ENCODE results near the gene PDX1.
A peak's percentile ranks its signal among the peaks of the same experiment; 100 is the strongest.

PDX1 gene

DNA sequence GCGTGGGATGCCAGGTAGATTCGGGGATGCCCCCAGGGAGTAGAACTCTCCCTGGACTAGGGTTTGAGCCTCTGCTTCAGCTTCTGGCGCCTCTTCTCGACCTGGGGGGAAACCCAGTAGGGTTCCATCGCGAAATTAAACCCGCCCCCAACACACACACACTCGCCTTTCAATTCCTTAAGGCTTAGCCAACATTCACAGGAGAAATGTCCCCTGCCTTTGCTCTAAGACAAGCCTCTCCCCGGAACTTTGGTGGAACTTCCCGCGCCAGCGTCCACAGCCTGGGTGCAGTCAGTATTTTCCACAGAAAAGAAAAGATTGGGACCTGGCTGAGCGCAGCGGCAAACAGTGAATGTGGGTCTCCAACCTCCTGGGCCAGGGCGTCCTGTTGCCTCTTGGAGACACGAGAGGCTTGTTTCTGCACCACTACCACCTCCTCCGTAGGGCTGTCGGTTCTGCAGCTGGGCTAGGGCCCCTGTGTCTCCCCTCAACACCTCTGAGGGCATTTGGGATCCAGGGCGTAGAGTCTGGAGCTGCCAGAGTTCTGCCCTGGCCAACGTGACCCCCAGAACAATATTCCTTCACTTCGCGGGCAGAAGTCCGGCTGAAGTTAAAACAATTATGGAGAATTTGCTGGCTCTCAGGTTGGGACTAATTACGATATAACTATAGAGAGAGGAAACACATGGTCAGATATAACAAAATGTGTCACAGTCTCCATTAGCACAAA, 3.2 kb downstream of the PDX1 start:
- DNase-seq (ENCODE audit: low spot score), result no peak

DNA sequence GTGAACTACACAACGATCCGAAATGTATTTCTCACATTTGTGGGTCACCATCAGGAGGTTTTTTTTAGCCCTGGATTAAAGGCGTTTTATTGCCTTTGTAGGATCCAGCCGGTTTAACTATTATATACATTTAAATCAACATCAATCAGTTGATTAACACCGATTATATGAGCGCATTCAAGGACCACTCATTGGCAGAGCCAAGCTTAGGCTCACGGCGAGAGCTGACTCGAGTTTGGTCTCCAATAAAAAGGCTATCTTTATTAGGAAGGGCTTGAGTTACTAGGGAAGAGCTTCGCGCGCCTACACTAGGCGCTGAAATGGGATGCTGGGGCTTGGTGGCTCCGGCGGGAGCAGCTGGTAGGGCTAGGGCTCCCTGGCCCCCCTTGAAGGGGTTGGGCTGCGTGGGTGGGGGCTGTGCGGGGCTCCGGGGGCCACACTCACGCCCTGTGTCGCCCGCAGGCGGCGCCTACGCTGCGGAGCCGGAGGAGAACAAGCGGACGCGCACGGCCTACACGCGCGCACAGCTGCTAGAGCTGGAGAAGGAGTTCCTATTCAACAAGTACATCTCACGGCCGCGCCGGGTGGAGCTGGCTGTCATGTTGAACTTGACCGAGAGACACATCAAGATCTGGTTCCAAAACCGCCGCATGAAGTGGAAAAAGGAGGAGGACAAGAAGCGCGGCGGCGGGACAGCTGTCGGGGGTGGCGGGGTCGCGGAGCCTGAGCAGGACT, 4.2 kb downstream of the PDX1 start:
- no peak for DNase-seq (ENCODE audit: low spot score)

DNA sequence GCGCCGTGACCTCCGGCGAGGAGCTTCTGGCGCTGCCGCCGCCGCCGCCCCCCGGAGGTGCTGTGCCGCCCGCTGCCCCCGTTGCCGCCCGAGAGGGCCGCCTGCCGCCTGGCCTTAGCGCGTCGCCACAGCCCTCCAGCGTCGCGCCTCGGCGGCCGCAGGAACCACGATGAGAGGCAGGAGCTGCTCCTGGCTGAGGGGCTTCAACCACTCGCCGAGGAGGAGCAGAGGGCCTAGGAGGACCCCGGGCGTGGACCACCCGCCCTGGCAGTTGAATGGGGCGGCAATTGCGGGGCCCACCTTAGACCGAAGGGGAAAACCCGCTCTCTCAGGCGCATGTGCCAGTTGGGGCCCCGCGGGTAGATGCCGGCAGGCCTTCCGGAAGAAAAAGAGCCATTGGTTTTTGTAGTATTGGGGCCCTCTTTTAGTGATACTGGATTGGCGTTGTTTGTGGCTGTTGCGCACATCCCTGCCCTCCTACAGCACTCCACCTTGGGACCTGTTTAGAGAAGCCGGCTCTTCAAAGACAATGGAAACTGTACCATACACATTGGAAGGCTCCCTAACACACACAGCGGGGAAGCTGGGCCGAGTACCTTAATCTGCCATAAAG, 4.8 kb downstream of the PDX1 start:
- no peak for DNase-seq (ENCODE audit: low spot score)

DNA sequence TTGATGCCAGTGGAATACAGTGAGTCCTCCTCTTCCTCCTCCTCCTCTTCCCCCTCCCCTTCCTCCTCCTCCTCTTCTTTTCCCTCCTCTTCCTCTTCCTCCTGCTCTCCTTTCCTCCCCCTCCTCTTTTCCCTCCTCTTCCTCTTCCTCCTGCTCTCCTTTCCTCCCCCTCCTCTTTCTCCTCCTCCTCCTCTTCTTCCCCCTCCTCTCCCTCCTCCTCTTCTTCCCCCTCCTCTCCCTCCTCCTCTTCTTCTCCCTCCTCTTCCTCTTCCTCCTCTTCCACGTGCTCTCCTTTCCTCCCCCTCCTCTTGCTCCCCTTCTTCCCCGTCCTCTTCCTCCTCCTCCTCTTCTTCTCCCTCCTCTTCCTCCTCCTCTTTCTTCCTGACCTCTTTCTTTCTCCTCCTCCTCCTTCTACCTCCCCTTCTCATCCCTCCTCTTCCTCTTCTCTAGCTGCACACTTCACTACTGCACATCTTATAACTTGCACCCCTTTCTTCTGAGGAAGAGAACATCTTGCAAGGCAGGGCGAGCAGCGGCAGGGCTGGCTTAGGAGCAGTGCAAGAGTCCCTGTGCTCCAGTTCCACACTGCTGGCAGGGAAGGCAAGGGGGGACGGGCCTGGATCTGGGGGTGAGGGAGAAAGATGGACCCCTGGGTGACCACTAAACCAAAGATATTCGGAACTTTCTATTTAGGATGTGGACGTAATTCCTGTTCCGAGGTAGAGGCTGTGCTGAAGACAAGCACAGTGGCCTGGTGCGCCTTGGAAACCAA, 5.6 kb downstream of the PDX1 start:
- no peak for DNase-seq (ENCODE audit: low spot score)

DNA sequence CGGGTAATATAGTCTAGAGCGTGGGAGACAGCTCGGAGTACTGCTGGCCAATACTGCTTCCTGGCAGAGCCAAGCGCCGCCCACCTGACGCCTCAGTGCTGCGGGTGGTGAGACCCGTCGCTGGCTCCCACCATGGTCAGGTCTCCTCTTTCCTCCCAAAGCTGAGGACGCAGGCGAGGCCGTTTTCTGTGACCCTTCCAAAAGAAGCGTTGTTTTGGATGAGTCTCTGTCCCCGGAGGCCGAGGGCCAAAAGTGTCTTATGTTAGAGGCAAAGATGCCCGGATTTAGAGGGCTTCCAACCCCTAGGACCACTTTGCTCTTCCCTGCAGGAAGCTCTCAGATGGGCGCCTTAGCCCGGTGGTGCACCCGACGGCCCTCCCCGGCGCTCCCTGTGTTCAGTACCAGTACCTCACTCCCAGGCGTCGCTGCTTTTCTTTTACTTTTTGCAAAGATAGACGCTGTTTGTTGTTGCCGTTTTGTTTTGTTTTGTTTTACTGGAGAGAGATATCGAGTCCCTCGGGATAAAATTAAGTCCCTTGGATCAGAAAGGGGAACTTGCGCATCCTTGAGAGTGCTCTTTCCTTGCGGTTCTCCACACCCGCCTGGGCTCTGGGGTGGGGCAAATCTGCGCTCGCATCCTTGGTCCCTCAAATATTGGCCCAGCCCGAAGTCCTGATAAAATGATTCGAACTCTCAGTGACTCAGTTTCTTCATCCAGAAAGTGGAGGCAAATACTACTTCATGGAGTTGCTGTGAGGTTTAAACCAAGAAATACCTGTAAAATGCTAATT, 7.0 kb downstream of the PDX1 start:
- no peak for DNase-seq (ENCODE audit: low spot score)

DNA sequence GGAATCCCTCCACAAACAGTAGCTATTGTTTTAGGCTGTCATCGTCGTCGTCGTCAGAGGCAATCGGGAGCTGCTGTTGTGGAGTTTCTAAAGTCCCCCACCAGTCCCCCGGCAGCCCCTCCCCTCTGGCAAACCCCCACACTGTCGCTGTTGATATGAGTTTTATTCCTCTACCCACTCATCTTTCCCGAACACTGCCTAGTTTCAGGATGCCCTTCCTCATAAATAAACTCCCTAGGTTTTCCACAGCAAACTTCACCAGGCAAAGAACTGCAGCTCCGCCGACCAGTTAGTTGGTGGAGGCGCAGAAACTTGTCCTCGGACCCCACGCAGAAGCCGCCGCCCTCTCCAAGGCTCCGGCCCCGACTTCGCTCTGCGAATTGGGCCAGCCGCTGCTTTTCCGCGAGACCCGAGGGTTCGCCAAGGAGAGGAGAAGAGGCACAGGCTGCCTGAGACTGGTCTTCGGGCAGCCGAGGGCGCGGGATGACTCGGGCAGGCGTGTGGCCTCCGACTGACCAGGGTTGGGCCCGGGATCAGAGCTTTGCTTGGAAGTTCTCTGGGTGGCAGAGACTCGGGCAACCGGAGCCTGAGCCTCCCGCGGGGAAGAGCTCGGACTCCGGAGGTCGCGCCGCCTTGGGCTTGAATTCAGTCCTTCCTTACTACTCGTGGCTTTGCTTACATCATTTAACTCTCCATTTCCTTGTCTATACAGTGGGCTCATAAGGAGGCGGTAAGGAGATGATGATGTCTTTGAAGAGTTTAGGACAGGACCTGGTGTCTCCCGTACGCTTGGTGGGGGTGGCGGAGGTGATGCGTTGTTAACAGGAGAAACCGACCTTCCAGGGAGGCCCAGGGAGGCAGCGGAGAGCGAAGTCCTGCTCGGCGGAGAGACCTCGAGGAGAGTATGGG, 7.9 kb downstream of the PDX1 start:
- DNase-seq (ENCODE audit: low spot score), result no peak

DNA sequence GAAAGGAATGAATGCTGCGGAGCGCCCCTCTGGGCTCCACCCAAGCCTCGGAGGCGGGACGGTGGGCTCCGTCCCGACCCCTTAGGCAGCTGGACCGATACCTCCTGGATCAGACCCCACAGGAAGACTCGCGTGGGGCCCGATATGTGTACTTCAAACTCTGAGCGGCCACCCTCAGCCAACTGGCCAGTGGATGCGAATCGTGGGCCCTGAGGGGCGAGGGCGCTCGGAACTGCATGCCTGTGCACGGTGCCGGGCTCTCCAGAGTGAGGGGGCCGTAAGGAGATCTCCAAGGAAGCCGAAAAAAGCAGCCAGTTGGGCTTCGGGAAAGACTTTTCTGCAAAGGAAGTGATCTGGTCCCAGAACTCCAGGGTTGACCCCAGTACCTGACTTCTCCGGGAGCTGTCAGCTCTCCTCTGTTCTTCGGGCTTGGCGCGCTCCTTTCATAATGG, 8.6 kb downstream of the PDX1 start:
- DNase-seq (ENCODE audit: low spot score), result no peak

DNA sequence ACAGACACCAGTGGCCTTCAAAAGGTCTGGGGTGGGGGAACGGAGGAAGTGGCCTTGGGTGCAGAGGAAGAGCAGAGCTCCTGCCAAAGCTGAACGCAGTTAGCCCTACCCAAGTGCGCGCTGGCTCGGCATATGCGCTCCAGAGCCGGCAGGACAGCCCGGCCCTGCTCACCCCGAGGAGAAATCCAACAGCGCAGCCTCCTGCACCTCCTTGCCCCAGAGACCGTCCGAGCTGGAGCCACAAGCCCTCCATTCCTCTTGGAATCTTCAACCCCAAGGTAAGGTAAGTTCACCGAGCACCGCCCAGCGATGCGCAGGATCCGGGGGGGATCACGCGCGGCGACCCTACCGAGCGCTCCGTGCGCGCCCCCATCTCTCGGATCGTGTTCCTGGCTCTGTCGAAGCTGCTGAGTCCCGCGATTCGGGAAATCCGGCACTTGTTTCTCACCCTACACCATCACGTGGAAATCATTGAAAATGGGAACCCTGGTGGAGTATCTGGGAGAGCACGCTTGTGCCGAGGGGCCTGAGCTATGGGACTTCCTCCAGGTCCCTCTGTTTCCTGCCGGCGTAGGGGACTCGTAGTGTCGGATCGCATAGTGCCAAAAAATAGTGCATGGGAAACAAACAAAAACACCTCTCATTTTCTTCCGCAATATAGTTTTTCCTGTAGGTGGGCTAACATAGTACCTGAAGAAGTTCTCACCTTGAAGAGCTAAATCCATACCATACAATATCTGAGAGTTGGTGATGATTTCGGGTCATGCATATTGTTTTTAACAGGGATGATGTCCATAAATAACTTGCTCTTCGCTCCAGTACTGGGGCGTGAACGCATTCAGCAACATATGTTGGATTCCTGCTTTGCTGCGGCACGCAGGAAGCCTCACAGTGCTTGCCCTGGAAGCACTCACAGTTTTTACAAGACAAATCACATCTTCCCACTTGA, 9.3 kb downstream of the PDX1 start:
- DNase-seq (ENCODE audit: low spot score), result no peak

DNA sequence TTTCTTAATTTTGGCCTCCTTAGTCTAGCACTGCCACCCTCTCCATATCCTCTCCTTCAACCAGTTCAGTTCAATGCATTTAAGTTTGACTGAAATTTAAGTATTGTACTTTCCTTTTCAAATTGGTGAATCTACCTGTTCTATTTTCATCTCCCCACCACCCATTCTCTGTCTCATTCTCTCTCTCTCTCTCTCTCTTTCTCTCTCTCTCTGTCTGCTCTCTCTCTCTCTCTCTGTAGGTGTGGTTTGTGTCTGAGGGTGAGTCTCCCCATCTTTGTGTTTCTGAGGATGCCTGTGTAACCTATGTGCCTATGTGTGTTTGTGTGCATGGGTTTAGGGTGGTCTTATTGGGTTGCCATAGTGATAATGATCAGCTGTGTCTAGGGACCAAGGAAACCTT, 10.1 kb downstream of the PDX1 start:
- no peak for DNase-seq (ENCODE audit: low spot score)

DNA sequence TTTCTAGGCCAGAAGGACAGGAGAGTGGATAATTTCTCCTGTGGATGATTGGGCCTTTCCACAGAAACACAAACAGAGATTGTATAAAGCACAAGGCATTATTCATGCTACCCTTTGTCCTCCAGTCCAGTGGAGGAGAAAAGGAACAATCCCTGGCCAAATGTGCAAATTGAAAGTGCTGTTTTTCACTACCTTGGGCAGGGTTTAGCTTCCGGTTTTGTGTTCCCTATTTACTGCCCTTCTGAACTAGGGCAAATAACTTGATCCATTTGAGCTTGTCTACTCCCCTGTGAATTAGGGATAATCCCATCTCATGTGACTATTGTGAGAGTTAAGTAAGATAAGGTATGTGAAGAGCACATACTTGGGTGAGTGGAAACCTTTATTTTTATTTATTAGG, 13.3 kb downstream of the PDX1 start:
- no peak for DNase-seq (ENCODE audit: low spot score)

DNA sequence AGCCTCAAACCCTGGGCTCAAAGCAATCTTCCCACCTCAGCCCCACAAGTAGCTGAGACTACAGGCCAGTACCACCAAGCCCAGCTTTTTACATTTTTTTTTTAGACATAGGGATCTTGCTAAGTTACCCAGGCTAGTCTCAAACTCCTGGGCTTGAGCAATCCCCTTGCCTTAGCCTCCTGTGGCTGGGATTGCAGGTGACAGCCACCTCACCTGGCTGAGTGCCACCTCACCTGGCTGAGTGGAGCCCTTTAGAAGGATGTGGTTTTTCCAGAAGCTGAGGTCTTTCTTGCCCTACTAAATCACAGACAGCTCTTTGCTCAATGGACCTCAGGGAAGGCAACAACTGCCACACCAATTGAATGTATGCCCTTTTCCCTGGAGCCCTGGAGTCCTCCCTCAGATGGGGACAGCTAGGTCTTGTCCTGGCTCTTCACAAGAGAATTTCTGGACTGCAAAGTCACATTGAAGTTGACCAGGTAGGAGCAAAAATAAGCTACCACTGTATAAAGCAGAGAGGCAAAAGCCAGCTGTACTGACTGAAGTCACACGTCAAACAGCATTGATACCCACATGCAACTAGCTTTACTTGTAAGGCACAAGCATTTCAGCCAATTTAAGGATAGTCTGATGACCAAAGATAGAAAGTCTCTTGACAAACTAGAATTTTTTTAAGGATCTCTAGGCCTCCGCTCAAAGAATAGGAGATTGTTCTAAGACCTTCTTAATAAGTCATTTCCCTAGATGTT, 14.0 kb downstream of the PDX1 start:
- DNase-seq (ENCODE audit: low spot score), result no peak

DNA sequence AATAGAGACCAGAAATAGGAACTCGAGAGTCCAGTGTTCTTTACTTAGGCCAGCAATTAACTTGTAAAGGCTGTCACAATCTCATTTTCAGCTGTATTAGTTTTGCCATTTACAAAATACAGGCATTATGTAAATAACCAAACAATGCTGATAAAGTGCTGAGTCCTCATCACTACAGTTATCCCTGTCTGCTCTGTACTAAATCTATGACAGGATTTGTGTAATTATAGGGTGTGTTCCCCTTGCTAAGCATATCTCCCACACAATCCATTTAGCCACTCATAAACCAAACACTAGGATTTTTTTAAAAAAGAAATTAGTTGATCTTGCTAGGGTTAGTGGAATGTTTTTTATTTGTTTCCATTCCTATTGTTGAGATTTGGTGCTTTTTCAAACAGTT, 23.2 kb downstream of the PDX1 start:
- DNase-seq (ENCODE audit: low spot score), result no peak

DNA sequence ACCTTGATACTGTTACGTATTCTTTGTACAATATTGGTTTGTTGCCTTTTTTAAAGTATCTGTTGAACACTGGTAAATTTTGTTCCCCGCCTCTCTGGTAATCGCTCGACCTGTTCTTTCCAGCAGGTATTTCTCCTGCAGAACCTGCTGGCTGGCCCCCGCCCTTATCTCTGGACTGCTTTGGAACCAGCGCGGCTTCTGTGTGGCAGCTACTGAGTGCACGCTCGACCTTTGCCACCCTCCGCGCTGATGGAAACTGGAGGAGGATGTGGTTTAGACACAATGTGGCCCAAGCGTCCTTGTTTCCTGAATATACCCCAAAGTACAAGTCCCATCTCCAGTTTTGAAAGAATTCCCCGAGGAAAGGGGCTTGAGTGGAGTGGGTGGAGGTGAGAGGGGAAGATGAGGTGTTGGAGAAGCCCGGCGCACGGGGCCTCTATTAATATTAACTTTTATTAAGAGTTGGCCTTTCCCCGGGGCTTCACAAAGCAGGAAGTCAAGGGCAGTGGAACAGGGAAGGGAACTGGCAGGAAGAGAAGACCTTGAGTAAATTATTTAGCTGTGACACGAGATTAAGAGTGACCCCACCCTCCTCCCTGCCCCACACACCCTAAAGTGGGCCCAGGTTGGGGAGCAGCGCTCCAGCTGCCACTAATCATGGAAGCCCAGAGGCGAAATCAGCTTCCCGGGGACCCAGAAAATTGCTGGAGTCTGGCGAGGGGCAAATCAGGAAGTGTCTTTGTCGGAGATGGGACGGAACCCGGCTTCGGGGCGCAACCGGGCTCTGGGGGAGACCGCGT, 33.3 kb downstream of the PDX1 start:
- DNase-seq (ENCODE audit: low spot score), result no peak

DNA sequence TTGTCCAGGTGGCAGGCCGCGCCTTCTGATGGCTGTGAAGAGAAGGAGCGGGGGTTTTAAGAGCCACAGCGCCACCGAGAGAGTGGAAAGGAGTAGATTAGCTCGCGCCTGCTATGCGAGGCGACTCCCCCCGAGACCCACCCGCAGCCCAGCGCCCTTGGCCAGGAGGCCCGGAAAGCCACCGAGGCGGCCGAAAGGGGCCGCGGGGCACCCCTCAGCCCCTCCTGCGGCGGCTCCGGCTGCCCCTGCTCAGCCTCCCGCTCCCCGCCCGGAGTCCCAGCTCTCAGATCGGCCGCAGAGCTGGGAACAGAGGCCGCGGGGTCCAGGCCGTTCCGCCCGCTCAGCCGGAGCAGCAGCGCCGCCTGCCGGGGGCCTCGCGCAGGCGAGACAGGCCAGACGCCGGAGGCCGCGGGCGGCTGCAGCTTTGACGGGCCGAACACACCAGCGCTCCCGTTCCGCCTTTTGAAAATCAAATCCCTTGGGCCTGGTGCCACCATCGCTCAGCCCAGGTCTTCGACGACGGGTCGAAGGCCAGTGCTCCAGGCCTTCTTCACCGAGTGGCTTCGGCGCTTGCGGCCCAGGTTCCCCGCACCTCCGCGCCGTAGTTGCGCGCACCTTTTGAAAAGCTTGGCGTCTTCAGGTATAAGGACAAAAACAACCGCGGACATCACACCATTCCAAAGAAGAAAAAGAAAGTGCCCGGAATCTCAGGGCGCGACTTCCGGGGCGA, 34.0 kb downstream of the PDX1 start:
- DNase-seq (ENCODE audit: low spot score), result peak; percentile 50

DNA sequence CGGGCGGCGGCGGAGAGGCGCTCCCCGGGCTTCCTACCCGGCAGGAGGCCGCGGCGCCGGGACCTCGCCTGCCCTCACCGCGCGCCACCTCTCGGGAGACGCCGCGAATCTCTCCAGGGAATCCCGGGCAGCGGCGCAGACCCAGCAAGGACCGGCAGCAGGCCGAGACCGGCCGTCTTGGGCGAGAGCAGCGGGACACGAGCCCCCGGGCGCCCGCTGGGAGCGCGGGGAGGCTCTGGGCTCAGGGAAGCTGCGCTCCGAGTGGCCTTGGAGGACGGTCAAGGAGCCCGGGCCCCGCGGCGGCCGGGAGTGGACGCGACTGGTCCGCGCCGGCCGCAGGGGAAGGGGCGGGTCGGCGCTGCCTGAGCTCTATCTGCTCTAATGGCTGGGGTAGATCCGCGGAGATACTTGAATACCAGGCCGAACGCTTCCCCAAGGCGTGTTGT, 34.6 kb downstream of the PDX1 start:
- no peak for DNase-seq (ENCODE audit: low spot score)

DNA sequence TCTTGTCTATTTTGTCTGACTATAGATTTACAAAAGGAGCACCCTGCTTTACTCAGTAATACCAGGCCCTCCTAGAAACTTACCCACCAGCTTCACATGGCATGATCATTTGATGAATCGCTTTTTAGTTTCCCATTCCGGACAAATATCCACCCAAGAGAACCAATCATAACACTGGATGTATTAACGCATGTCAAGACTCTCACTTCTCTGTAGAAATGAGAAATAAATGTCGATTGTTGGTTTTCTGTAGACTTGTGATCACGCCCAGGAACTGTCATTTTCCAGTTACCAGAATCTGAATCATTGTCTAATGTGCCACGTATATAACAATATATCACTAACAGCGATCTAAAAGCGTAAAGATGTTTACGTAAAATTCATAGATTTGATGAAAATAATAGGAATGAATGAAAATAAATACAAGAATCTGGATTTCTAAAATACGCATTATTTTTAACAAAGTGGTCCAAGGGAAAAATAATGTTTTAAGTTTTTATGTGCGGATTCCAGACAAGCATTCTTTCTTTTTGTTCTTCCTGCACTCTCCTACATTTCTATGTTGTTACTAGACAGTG, 35.3 kb downstream of the PDX1 start:
- no peak for DNase-seq (ENCODE audit: low spot score)

Data from cerebellar cortex (tissue), 1 donor.